HEK293 (cell line): ENCODE results near the gene SPG11.
"Not testable (repeated sequence)": the region's sequence is repeated elsewhere in the genome, so short reads cannot be mapped to it uniquely, and the experiment has no call there.

ENCODE experiments used
- CTCF ChIA-PET: fragments of 350-600 bp; formaldehyde crosslinking; extraction: SDS; loops from one replicate; lab custom pipeline; 2021; ENCODE audit warnings: antibody characterized with exemption; lab: Yijun Ruan, JAX
- POLR2A ChIA-PET: fragments of 300-600 bp; formaldehyde crosslinking; extraction: SDS; loops from one replicate; lab custom pipeline; 2020; ENCODE audit warnings: antibody characterized with exemption, inconsistent platforms; lab: Yijun Ruan, JAX
- H3K27ac ChIP-seq: fragments of 200-500 bp; sonication (Bioruptor generic); 2 replicates; pipeline ENCODE4 v1.5.1; 2014; ENCODE audit warnings: low read depth, low read length, control low read depth, inconsistent platforms; ENCODE audit errors: extremely low read depth
- H3K36me3 ChIP-seq, 2 experiments: fragments of 200-500 bp in 1 of 2; sonication (Bioruptor generic) in 1 of 2; 1 replicate in 1 of 2; 2 replicates in 1 of 2; pipeline ENCODE4 v1.5.1; 2014 to 2017; ENCODE audit warnings: inconsistent platforms in 2 of 2, low read length in 2 of 2; ENCODE audit not compliant: control insufficient read depth in 2 of 2, insufficient read depth in 1 of 2
- H3K4me1 ChIP-seq: fragments of 200-500 bp; sonication (Bioruptor generic); 2 replicates; pipeline ENCODE4 v1.5.1; 2014; ENCODE audit warnings: mild to moderate bottlenecking, low read length, inconsistent platforms; ENCODE audit not compliant: control insufficient read depth, insufficient read depth
- H3K4me3 ChIP-seq: 2 replicates; pipeline ENCODE4 v1.5.1; 2011; ENCODE audit warnings: low read depth, mild to moderate bottlenecking, control low read depth, low read length, moderate library complexity
- H3K9me3 ChIP-seq: fragments of 200-500 bp; sonication (Bioruptor generic); 2 replicates; pipeline ENCODE4 v1.5.1; 2014; ENCODE audit warnings: low read depth, low read length, inconsistent platforms; ENCODE audit not compliant: control insufficient read depth, insufficient read depth
- EGR2 ChIP-seq: fragments of 450-650 bp; formaldehyde crosslinking; IDR thresholded peaks from 2 replicates; pipeline ENCODE4 v1.5.1; 2016; ENCODE audit warnings: low read depth, missing biosample characterization, missing genetic modification characterization
- GLIS1 ChIP-seq: fragments of 450-650 bp; formaldehyde crosslinking; IDR thresholded peaks from 2 replicates; pipeline ENCODE4 v1.5.1; 2016; ENCODE audit warnings: missing biosample characterization, missing genetic modification characterization
- KLF1 ChIP-seq: fragments of 450-650 bp; formaldehyde crosslinking; IDR thresholded peaks from 2 replicates; pipeline ENCODE4 v1.5.1; 2016; ENCODE audit warnings: missing biosample characterization, missing genetic modification characterization
- OSR2 ChIP-seq: fragments of 450-650 bp; formaldehyde crosslinking; IDR thresholded peaks from 2 replicates; pipeline ENCODE4 v1.5.1; 2016; ENCODE audit warnings: missing biosample characterization, missing genetic modification characterization
- SP7 ChIP-seq: fragments of 450-650 bp; formaldehyde crosslinking; IDR thresholded peaks from 2 replicates; pipeline ENCODE4 v1.5.1; 2016; ENCODE audit warnings: missing biosample characterization, missing genetic modification characterization
- ZFHX2 ChIP-seq: fragments of 450-650 bp; formaldehyde crosslinking; conservative IDR thresholded peaks from 2 replicates; pipeline ENCODE4 v1.5.1; 2016; ENCODE audit warnings: missing biosample characterization, missing genetic modification characterization
- ZIC2 ChIP-seq: fragments of 450-650 bp; formaldehyde crosslinking; IDR thresholded peaks from 2 replicates; pipeline ENCODE4 v1.5.1; 2016; ENCODE audit warnings: missing biosample characterization, missing genetic modification characterization
- ZNF335 ChIP-seq: fragments of 450-650 bp; formaldehyde crosslinking; conservative IDR thresholded peaks from 2 replicates; pipeline ENCODE4 v1.5.1; 2016; ENCODE audit warnings: missing biosample characterization, missing genetic modification characterization
- ZNF394 ChIP-seq: fragments of 450-650 bp; formaldehyde crosslinking; IDR thresholded peaks from 2 replicates; pipeline ENCODE4 v1.5.1; 2016; ENCODE audit warnings: missing biosample characterization, missing genetic modification characterization, mild to moderate bottlenecking, moderate library complexity, borderline replicate concordance
- ZNF501 ChIP-seq: fragments of 450-650 bp; formaldehyde crosslinking; IDR thresholded peaks from 2 replicates; pipeline ENCODE4 v1.5.1; 2016; ENCODE audit warnings: missing biosample characterization, missing genetic modification characterization
- ZNF600 ChIP-seq: fragments of 450-650 bp; formaldehyde crosslinking; IDR thresholded peaks from 2 replicates; pipeline ENCODE4 v1.5.1; 2016; ENCODE audit warnings: missing biosample characterization, missing genetic modification characterization
- ZNF629 ChIP-seq: fragments of 450-650 bp; formaldehyde crosslinking; IDR thresholded peaks from 2 replicates; pipeline ENCODE4 v1.5.1; 2017; ENCODE audit warnings: missing biosample characterization, missing genetic modification characterization
- ZNF639 ChIP-seq: fragments of 450-650 bp; formaldehyde crosslinking; IDR thresholded peaks from 2 replicates; pipeline ENCODE4 v1.5.1; 2016; ENCODE audit warnings: missing biosample characterization, missing genetic modification characterization
- ZSCAN30 ChIP-seq: fragments of 450-650 bp; IDR thresholded peaks from 2 replicates; pipeline ENCODE4 v1.5.1; 2018; ENCODE audit warnings: missing biosample characterization, mild to moderate bottlenecking, missing genetic modification characterization, moderate library complexity
- TF ChIP-seq, protein P1 (sequence below): fragments of 450-650 bp; formaldehyde crosslinking; IDR thresholded peaks from 2 replicates; pipeline ENCODE4 v1.5.1; 2016; ENCODE audit warnings: missing biosample characterization, missing genetic modification characterization
- TF ChIP-seq, protein P2 (sequence below): fragments of 450-650 bp; formaldehyde crosslinking; IDR thresholded peaks from 2 replicates; pipeline ENCODE4 v1.5.1; 2017; ENCODE audit warnings: missing biosample characterization, missing genetic modification characterization
- TF ChIP-seq, protein P3 (sequence below): fragments of 450-650 bp; formaldehyde crosslinking; IDR thresholded peaks from 2 replicates; pipeline ENCODE4 v1.5.1; 2016; ENCODE audit warnings: missing biosample characterization, missing genetic modification characterization

Gene SPG11

DNA sequence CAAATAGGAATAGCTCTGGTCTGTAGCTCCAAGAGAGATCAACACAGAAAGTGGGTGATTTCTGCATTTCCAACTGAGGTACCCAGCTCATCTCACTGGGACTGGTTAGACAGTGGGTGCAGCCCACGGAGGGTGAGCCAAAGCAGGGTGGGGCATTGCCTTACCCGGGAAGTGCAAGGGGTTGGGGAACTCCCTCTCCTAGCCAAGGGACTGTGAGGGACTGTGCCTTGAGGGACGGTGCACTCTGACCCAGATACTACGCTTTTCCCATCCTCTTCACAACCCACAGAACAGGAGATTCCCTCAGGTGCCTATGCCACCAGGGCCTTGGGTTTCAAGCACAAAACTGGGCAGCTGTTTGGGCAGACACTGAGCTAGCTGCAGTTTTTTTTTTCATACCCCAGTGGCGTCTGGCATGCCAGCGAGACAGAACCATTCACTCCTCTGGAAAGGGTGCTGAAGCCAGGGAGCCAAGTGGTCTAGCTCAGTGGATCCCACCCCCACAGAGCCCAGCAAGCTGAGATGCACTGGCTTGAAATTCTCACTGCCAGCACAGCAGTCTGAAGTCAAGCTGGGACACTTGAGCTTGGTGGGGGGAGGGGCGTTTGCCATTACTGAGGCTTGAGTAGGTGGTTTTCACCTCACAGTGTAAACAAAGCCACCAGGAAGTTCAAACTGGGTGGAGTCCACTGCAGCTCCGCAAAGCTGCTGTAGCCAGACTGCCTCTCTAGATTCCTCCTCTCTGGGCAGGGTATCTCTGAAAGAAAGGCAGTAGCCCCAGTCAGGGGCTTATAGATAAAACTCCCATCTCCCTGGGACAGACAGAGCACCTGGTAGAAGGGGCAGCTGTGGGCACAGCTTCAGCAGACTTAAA is 19.6 kb upstream of the SPG11 start:
- not testable (repeated sequence) for H3K36me3 ChIP-seq
- POLR2A ChIA-PET = interaction anchor here (1.1 to 2.5 kb wide), 3 partner anchors 19 to 46 kb away, joined by 4 to 15 read pairs (median 4); partner anchors contain the start of genes B2M, PATL2 and SPG11
- peak; percentile 40; the same call in 1 of the 2 replicates for TF ChIP-seq SP7
- TF ChIP-seq EGR2 (tag by site-specific recombination) = peak; percentile 55
- TF ChIP-seq ZFHX2 (tag by site-specific recombination) = peak; percentile 62; the same call in 1 of the 2 replicates
- peak; percentile 16; the same call in 1 of the 2 replicates for TF ChIP-seq OSR2
- TF ChIP-seq, protein P1, sequence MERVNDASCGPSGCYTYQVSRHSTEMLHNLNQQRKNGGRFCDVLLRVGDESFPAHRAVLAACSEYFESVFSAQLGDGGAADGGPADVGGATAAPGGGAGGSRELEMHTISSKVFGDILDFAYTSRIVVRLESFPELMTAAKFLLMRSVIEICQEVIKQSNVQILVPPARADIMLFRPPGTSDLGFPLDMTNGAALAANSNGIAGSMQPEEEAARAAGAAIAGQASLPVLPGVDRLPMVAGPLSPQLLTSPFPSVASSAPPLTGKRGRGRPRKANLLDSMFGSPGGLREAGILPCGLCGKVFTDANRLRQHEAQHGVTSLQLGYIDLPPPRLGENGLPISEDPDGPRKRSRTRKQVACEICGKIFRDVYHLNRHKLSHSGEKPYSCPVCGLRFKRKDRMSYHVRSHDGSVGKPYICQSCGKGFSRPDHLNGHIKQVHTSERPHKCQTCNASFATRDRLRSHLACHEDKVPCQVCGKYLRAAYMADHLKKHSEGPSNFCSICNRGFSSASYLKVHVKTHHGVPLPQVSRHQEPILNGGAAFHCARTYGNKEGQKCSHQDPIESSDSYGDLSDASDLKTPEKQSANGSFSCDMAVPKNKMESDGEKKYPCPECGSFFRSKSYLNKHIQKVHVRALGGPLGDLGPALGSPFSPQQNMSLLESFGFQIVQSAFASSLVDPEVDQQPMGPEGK = 0 out of 2 replicates have a peak, but pooled peaks have one; percentile 56
- peak; percentile 53; the same call in 1 of the 2 replicates for TF ChIP-seq ZSCAN30 (tag by site-specific recombination)
- TF ChIP-seq ZNF600 (tag by site-specific recombination) = peak; percentile 30; the same call in 1 of the 2 replicates
- TF ChIP-seq, protein P2, sequence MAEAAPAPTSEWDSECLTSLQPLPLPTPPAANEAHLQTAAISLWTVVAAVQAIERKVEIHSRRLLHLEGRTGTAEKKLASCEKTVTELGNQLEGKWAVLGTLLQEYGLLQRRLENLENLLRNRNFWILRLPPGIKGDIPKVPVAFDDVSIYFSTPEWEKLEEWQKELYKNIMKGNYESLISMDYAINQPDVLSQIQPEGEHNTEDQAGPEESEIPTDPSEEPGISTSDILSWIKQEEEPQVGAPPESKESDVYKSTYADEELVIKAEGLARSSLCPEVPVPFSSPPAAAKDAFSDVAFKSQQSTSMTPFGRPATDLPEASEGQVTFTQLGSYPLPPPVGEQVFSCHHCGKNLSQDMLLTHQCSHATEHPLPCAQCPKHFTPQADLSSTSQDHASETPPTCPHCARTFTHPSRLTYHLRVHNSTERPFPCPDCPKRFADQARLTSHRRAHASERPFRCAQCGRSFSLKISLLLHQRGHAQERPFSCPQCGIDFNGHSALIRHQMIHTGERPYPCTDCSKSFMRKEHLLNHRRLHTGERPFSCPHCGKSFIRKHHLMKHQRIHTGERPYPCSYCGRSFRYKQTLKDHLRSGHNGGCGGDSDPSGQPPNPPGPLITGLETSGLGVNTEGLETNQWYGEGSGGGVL (tag by site-specific recombination) = 0 out of 2 replicates have a peak, but pooled peaks have one; percentile 19
- TF ChIP-seq, protein P3, sequence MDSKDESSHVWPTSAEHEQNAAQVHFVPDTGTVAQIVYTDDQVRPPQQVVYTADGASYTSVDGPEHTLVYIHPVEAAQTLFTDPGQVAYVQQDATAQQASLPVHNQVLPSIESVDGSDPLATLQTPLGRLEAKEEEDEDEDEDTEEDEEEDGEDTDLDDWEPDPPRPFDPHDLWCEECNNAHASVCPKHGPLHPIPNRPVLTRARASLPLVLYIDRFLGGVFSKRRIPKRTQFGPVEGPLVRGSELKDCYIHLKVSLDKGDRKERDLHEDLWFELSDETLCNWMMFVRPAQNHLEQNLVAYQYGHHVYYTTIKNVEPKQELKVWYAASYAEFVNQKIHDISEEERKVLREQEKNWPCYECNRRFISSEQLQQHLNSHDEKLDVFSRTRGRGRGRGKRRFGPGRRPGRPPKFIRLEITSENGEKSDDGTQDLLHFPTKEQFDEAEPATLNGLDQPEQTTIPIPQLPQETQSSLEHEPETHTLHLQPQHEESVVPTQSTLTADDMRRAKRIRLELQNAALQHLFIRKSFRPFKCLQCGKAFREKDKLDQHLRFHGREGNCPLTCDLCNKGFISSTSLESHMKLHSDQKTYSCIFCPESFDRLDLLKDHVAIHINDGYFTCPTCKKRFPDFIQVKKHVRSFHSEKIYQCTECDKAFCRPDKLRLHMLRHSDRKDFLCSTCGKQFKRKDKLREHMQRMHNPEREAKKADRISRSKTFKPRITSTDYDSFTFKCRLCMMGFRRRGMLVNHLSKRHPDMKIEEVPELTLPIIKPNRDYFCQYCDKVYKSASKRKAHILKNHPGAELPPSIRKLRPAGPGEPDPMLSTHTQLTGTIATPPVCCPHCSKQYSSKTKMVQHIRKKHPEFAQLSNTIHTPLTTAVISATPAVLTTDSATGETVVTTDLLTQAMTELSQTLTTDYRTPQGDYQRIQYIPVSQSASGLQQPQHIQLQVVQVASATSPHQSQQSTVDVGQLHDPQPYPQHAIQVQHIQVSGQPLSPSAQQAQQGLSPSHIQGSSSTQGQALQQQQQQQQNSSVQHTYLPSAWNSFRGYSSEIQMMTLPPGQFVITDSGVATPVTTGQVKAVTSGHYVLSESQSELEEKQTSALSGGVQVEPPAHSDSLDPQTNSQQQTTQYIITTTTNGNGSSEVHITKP = peak; percentile 96
- peak; percentile 83 for TF ChIP-seq ZIC2
- TF ChIP-seq ZNF639 = peak; percentile 44; the same call in 1 of the 2 replicates
- TF ChIP-seq ZNF501 (tag by site-specific recombination) = 0 out of 2 replicates have a peak, but pooled peaks have one; percentile 17
- peak; percentile 21; the same call in 1 of the 2 replicates for TF ChIP-seq ZNF394 (tag by site-specific recombination)
- TF ChIP-seq ZNF335 (tag by site-specific recombination) = peak; percentile 48; the same call in 1 of the 2 replicates
- TF ChIP-seq ZNF629 (tag by site-specific recombination) = 0 out of 2 replicates have a peak, but pooled peaks have one; percentile 22
- peak; percentile 34; the same call in 1 of the 2 replicates for TF ChIP-seq GLIS1 (tag by site-specific recombination)
- TF ChIP-seq KLF1 = peak; percentile 21; the same call in 1 of the 2 replicates
- TF ChIP-seq, all 188 proteins: peak for 17; not testable (repeated sequence) for 171
- H3K4me1 ChIP-seq, H3K27ac ChIP-seq, H3K9me3 ChIP-seq, H3K4me3 ChIP-seq: not testable (repeated sequence)
- CTCF ChIA-PET = interaction anchor here (0.8 to 1.3 kb wide), 4 partner anchors 11 to 54 kb away, joined by 3 to 6 read pairs (median 3); partner anchors contain the start of gene SPG11
